ENCODE results near the gene VSNL1. TPM values are rescaled to one million over a fixed set of nuclear protein-coding genes. Genes with fewer than 3 reads are reported as not detected.
A peak's percentile ranks its signal among the peaks of the same experiment; 100 is the strongest.

Gene VSNL1
- total RNA-seq, 1 donor from 2014 or later: 10.4 TPM

DNA sequence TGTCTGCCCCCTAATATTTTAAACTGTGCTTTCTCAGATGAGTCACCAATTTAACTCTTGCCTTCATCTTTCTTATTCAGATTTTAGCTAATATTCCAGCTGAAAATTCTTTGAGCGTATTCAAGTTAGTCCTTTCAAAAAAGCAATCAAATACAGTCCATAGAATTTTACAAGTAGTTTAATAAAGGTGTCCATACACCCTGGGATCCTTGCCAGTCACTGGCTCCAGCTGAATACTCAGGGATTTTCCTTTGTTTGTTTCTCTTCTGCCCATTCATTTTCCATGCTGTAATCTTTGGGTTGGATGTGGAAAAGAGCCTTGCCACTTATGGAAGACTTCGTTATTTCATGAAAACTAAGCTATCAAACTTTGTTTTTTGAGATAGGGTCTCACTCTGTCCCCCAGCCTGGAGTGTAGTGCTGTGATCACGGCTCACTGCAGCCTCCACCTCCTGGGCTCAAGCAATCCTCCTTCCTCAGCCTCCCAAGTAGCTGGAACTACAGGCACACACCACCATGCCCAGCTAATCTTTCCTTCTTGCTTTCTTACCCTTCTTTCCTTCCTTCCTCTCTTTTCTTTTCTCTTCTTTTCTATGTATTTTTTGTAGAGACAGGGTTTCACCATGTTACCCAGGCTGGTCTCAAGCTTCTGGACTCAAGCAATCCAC, 34.0 kb downstream of the VSNL1 start:
- intact Hi-C loops (cut with DNase I): no loop called here
- ATAC-seq (ENCODE audit: poor library complexity): no peak

DNA sequence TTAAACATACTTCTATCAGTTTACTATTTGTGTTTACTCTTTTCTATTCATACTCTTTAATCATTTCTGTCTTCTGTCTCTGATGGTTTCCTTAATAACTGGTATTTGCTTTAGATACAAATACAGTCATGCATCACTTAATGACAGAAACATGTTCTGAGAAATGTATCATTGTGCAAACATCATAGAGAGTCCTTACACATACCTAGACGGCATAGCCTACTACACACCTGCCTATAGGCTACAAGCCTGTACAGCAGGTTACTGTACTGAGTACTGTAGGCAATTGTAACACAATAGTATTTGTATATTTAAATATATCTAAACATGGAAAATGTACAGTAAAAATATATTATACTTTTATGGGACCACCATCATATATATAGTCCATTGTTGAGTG, 36.3 kb downstream of the VSNL1 start:
- intact Hi-C loops (cut with DNase I): no loop called here
- ATAC-seq (ENCODE audit: poor library complexity) (no peak), DNase-seq (no peak)

More for the DNA sequence above, 34.0 kb downstream of the VSNL1 start:
- no peak for DNase-seq

DNA sequence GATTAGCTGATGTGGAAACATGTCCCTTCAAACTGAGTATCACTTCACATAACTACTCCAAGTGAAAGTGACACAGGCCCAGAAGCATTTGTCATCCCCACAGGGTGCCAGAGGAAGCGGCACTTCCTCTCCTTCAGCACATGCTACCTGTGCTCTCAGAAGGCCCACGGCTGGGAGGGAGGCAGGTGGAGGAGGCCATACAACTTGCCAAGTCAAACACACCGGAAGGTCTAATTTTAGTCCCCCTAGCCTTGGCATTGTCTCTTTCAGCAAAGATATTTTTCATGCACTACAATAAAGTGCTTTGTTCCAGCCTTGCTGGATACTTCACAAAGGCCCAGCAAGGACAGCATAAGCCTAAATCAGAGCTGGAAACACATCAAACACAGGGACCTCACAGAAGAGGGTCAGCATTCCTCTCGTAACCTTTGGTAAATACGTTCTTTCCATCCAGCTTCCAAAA, 38.0 kb downstream of the VSNL1 start:
- ATAC-seq (ENCODE audit: poor library complexity) (peak; percentile 48), DNase-seq (no peak)
- intact Hi-C loops (cut with DNase I): no loop called here

DNA sequence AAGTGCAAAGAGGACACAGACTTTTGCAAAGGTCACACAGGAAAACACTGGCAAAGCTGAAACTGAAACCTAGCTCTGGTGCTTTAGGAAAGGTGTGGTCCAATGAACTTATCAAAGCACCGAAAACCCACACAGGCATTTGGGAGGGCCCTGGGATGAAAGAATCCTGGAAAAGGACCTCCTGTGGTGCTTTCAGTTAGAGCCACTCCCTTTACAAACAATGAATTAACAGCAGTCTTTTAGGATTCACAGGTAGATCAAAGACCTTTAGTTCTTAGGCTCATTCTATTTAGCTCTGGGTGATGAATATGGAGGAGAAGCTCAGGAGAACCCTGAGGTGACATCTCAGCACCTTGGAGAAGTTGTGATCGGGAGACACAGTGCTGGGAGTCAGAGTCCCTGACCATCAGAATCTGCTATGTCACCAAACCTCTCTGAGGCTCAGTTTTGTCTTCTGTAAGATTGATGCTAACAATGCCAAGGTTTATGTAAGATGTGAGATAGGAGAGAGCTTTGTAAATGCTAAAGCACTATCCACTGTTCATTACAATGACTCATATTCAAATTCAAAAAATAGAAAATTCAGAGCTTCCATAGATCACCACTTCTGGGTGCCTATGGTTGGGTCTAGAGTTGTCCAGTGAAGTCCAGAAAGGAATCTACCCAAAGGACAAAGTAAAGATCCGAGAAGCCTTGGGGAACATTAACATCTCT, 39.3 kb downstream of the VSNL1 start:
- intact Hi-C loops (cut with DNase I): no loop called here
- ATAC-seq (ENCODE audit: poor library complexity): no peak

DNA sequence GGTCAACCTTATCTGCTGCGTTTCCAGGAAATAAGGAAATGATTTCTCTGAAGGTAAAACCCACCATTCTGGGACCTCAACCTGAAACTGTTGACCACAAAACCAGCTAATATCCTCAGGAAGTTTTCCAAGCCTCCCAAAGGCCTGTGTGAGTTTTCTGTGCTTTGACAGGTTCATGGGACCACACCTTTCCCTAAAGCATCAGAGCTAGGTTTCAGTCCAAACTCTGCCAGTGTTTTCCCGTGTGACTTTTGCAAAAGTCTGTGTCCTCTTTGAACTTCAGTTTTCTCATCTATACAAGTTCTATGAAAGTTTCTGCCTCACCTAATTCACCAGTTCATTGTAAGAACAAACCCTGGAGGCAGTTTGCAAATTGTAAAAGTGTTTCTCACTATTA, 39.8 kb downstream of the VSNL1 start:
- ATAC-seq (ENCODE audit: poor library complexity) (no peak), DNase-seq (no peak)
- intact Hi-C loops (cut with DNase I): no loop called here

More for the DNA sequence above, 39.3 kb downstream of the VSNL1 start:
- no peak for DNase-seq

DNA sequence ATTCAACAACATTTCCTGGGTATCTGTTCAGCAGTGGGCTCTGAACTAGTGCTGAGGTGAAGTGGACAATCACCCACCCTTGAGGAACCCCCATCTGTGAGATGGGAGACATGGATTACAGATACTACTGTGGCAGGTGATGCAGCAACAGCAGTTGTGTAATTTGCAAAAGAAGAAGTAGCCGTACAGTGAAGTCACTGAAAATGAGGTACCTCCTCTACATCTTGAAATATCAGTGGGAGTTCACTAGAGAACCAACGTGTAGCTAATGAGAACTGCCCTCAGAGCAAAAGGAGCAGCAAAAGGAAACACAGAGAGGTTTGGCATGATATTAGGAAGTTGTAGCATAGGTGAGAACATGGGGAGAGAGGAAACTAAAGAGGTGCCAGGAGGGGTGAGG, 41.3 kb downstream of the VSNL1 start:
- no peak for DNase-seq
- intact Hi-C loops (cut with DNase I): no loop called here
- ATAC-seq (ENCODE audit: poor library complexity): no peak

DNA sequence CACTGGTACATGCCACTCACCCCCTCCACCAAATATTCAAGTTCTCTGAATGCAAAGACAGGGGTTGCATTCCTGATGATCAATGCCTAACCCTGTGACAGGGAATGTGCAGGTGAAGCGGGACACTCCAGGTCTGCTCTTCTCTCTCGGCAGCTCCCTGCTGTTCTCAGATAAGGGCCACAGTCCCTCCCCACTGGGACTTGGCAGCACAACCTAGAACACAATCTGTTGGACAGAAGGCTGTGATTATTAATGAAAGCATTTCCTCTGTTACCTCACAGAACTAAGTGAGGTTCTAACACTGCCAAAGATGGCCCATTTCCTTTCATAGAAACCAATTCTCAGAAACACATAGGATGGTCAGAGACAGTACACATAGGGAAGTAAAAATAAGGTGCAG, 42.7 kb downstream of the VSNL1 start:
- DNase-seq (no peak), ATAC-seq (ENCODE audit: poor library complexity) (peak; percentile 90)
- intact Hi-C loops (cut with DNase I): no loop called here

DNA sequence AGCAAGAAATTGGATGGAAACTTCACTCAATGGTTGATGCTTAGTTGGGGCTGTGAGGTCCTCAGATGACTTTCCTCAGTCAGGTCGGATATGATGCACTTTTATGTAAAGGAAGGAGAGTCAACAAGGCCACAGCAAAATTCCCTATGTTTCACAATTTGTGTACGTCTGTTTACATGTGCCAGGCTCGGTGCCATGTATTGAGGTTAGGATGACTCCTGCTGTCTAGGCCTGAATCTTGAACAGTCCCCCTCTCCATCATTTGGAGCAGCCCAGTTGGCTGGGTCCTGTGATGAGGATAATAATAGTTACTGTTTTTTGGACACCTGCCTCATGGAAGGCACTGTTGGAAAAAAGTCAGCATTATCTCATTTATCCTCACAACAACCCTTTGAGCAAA, 43.1 kb downstream of the VSNL1 start:
- peak; percentile 82 for ATAC-seq (ENCODE audit: poor library complexity)
- DNase-seq: no peak
- intact Hi-C loops (cut with DNase I): no loop called here

DNA sequence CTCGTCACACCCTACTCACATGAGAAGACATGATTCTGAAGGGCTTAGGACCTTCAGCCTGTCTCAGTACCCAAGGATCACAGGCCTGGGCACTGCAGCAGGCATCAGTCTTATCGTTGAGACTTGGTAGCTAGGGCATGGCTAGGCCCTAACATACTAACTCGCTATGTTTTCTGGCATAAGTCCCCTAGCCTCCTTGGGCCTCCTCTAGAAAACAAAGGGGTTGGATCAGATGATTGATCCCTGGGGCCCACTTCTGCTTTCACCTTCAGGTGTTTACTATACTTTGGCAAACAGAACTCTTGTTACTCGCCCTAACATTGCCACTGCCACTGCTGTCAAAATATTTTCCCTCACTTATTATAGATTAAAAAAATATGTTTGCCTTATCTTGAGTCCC, 44.2 kb downstream of the VSNL1 start:
- ATAC-seq (ENCODE audit: poor library complexity) (no peak), DNase-seq (no peak)
- intact Hi-C loops (cut with DNase I): no loop called here

DNA sequence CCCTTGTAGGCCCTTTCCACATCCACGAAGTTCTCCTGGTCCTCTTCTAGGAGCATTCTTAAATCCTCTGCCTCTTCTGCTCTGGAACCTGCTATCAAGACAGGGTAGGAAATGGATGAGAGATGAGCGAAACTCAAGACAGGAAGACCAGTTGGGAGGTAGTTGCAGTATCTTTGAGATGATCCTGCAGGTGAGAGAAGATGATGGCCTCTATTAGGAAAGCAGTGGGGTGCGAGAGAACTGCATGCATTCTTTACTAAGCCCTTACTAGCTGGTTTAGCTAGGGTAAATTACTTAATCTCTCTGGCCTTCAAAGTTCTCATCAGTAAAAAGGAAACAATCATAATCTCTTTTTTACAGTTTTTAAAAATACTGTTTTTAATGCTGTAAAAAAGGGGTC, 47.0 kb downstream of the VSNL1 start:
- ATAC-seq (ENCODE audit: poor library complexity): no peak
- DNase-seq: no peak
- intact Hi-C loops (cut with DNase I): no loop called here

DNA sequence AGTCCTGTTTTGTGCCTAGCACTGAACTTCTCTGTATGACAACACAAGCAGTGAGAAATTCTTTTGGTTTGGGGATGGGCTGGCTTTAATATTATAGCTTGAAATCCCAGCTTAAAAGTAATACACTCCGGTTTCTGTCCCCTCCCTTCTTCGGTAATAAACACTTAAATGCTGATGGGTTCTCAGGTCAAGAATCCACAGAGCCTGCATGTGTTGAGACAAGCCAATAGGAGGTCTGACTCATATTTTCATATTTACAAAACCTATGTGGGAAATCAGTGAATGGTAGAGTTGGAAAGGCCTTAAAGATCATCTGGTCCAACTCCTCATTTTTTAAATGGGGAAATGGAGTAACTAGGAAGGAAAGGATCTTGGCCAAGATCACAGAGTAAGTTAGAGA, 47.5 kb downstream of the VSNL1 start:
- intact Hi-C loops (cut with DNase I): no loop called here
- ATAC-seq (ENCODE audit: poor library complexity) (no peak), DNase-seq (no peak)

DNA sequence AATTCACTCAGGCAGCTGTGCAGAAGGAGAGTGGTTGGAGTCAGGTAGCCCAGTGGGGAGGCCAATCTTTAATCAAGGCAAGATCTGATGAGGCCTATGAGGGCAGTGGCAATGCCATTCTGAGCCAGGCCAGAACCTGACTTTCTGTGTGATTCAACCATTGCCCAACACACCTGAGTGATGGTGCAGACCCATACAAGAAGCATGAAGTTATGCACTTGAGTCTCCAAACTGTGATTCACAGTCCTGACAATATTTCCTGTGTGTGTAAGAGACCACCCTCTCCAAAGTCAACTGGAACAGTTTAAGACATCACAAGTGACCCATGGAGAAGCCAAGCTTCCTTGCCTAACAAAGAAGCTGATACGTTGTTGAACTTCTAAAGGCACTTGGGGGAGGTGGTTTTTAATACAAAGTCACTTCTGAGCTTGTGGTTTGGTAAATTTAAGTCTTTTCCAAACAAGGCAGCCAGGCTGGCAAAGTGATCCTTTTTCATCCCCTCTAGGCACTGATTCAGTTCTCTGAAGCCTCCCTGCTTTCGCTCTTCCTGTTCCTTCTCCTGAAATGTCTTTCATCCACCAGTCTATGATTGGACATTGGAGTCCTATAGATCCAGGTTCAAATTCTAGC, 49.0 kb downstream of the VSNL1 start:
- no peak for DNase-seq
- no peak for ATAC-seq (ENCODE audit: poor library complexity)
- intact Hi-C loops (cut with DNase I): no loop called here

DNA sequence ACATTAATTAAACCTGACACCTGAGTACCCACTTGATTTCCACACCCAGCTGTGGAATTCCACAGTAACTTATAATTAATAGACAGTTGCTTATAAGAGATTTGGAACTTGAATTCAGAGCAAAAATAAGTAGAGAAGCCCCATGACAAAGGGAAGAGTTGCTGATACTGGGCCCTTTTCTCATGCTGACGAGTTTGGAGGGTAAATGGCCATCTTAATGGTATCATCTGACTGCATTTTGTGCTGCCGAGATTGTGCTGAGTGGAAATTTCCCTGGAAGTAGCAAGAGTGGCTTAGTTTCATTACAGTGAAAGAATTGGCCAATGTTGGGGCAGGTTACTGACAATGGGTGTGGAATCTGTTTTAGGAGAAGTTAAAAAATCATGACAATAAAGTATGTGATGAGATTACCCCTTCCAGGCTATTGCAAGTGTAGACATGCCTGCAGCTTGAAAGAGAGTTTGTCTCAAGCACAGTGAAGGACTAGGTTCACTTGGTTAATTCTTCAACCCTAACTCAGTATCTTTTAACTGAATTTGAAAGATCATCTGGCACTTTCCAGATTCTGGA, 49.9 kb downstream of the VSNL1 start:
- ATAC-seq (ENCODE audit: poor library complexity): no peak
- DNase-seq: no peak
- intact Hi-C loops (cut with DNase I): no loop called here

DNA sequence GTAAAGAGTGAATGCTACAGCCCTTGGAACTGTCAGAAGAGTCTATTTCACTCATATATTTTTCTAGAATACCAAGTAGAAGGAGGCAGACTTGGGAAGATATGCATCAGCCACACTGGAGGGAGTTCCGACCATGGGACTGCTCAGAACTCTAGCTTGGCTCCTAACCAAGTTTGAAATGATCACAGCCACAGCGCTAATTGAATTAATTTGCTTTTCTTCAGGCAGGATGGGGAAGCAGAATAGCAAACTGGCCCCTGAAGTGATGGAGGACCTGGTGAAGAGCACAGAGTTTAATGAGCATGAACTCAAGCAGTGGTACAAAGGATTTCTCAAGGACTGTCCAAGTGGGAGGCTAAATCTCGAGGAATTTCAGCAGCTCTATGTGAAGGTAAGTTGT, 51.4 kb downstream of the VSNL1 start:
- DNase-seq: no peak
- intact Hi-C loops (cut with DNase I): no loop called here
- ATAC-seq (ENCODE audit: poor library complexity): no peak

DNA sequence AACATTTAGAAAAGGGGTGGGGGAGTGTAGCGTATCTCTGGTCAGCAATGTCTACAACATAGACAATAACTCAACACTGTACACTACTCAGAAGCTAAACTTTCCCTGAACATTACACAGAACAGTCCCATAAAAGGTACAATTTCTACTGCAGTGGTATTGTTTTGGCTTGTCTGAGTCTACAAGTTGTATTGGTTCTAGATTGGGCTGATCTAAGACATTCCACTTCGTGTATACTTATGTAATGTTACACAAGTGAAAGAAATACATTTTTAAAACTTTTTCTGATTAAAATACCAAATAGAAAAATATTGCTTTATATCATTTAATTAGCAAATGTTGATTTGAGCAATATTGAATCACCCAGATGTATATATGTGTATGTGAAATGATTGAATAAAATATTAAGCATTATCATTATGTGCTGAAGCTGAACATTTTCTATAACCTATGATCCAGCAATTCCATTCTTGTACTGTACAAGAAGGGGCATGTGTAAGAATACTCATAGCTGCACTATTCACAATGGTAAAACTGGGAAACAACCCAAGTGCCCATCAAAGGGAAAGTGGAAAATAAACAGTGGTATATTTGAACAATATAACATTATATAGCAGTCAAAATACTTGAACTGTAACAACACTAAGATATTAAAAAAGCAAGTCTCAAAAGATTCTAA, 52.4 kb downstream of the VSNL1 start:
- no peak for DNase-seq
- intact Hi-C loops (cut with DNase I): no loop called here
- ATAC-seq (ENCODE audit: poor library complexity): no peak

DNA sequence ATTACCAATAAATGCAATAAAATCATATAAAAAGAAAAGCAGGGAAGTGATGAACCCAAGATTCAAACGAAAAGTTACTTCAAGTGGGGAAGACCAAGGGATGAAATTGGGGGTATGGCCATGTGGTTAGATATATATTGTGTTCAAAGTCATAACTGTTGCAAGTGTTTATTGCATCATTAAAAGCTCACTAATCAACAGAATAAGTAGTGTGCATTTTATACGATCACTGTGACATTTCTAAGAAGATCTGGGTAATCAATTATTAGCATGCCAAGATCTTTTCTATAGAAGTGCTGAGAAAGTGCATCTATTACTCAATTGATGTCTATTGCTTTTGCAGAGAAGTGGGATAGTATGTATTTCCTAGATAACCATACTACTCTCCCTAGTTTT, 52.9 kb downstream of the VSNL1 start:
- DNase-seq: no peak
- no peak for ATAC-seq (ENCODE audit: poor library complexity)
- intact Hi-C loops (cut with DNase I): no loop called here

DNA sequence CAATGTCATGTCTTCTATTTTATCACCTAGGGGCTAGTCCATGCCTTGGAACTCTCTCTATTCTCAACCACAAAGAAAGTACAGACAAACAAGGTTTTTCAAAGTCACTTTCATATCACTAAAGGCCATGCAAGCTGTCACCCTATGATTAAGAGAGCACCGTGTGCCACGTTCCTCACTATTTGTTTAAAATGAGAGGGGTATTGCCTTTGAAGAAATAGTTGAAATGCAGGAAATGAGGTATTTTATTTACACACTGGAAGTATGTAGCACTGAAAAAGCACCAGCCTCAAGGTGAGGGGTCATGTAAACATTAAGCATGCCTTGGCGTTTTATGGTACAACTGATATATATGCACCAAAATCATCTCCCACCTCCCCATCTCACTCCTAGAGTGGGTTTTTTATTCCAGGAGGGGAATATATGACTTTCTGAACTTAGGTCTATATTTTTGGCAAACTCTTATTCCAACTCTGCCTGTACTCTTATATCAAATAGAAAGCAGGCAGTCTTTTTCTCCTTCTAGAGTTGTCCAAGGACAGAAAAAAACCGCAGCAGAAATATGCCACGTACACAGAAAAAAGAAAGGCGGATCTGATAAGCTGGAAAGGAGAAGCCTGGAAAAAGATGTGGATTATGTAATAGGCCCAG, 53.5 kb downstream of the VSNL1 start:
- DNase-seq (no peak), ATAC-seq (ENCODE audit: poor library complexity) (no peak)
- intact Hi-C loops (cut with DNase I): no loop called here

DNA sequence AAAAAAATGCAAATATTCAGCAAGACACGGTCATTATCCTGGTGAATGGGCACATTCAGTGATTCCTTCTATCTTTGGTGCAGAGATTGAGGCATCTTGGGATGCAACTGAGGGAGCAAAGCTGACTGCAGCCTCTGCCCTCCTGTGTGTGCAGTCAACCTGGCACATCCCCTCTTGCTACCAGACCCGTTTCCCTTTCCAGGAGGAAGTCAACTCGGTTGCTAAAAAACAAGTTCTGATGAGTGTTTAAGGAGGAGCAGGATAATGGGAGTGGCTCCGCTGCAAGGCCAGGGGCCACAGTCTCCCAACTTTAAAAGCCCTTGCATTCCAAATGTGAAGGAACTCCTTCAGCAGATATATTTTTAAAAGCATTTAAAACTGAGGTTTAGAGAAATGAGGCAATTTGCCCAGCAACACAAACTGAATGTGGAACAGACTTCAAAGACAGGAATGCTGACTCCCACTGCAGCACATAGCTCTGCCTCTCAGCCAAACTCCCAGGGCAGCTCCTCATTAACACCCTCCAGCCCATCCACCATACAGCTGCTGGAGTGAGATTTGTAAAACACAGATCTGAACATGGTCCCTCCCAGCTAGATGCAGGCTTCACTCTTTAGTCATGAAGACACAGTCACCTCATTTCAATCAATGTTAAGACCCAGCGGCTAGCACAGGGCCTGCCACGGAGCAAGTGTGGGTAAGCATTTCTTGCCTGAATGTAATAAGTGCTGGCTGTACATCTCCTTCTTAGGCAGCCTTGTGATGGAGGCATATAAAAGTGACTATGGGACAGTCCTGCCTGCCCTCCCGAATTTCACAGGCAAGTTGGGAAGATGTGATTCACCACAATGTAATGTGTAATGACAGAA, 54.3 kb downstream of the VSNL1 start:
- intact Hi-C loops (cut with DNase I): no loop called here
- no peak for DNase-seq
- ATAC-seq (ENCODE audit: poor library complexity): no peak

Data from Right ventricle myocardium superior (tissue), 1 donor.